Measurements from ENCODE around the gene TRIOBP. TPM values are rescaled to one million over a fixed set of nuclear protein-coding genes. Genes with fewer than 3 reads are reported as not detected.

The TRIOBP gene, protein sequence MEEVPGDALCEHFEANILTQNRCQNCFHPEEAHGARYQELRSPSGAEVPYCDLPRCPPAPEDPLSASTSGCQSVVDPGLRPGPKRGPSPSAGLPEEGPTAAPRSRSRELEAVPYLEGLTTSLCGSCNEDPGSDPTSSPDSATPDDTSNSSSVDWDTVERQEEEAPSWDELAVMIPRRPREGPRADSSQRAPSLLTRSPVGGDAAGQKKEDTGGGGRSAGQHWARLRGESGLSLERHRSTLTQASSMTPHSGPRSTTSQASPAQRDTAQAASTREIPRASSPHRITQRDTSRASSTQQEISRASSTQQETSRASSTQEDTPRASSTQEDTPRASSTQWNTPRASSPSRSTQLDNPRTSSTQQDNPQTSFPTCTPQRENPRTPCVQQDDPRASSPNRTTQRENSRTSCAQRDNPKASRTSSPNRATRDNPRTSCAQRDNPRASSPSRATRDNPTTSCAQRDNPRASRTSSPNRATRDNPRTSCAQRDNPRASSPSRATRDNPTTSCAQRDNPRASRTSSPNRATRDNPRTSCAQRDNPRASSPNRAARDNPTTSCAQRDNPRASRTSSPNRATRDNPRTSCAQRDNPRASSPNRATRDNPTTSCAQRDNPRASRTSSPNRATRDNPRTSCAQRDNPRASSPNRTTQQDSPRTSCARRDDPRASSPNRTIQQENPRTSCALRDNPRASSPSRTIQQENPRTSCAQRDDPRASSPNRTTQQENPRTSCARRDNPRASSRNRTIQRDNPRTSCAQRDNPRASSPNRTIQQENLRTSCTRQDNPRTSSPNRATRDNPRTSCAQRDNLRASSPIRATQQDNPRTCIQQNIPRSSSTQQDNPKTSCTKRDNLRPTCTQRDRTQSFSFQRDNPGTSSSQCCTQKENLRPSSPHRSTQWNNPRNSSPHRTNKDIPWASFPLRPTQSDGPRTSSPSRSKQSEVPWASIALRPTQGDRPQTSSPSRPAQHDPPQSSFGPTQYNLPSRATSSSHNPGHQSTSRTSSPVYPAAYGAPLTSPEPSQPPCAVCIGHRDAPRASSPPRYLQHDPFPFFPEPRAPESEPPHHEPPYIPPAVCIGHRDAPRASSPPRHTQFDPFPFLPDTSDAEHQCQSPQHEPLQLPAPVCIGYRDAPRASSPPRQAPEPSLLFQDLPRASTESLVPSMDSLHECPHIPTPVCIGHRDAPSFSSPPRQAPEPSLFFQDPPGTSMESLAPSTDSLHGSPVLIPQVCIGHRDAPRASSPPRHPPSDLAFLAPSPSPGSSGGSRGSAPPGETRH (N-terminal part only)
- 13.9 to 24.8 TPM (median 22.2 TPM) in 3 replicates for polyA plus RNA-seq
- polyA plus RNA-seq (2011; ENCODE audit: low read depth) = 13.4 TPM
- 26.8 and 39.1 TPM in 2 replicates for polyA plus RNA-seq (2011; cell fraction: cytosol; rRNA removed)
- 30.6 and 44.1 TPM in 2 replicates for polyA plus RNA-seq (2011; cell fraction: nucleus; rRNA removed)
- 15.5 and 38.7 TPM in 2 replicates for polyA plus RNA-seq (2012; ENCODE audit: low replicate concordance)
- 50.2 to 63.3 TPM (median 53.9 TPM) in 3 replicates for polyA minus RNA-seq
- polyA minus RNA-seq (2011; cell fraction: cytosol; rRNA and poly(A)+ RNA removed) = 34.1 TPM
- polyA minus RNA-seq (2011; cell fraction: nucleus; rRNA and poly(A)+ RNA removed) = 32.4 and 33.1 TPM in 2 replicates

DNA sequence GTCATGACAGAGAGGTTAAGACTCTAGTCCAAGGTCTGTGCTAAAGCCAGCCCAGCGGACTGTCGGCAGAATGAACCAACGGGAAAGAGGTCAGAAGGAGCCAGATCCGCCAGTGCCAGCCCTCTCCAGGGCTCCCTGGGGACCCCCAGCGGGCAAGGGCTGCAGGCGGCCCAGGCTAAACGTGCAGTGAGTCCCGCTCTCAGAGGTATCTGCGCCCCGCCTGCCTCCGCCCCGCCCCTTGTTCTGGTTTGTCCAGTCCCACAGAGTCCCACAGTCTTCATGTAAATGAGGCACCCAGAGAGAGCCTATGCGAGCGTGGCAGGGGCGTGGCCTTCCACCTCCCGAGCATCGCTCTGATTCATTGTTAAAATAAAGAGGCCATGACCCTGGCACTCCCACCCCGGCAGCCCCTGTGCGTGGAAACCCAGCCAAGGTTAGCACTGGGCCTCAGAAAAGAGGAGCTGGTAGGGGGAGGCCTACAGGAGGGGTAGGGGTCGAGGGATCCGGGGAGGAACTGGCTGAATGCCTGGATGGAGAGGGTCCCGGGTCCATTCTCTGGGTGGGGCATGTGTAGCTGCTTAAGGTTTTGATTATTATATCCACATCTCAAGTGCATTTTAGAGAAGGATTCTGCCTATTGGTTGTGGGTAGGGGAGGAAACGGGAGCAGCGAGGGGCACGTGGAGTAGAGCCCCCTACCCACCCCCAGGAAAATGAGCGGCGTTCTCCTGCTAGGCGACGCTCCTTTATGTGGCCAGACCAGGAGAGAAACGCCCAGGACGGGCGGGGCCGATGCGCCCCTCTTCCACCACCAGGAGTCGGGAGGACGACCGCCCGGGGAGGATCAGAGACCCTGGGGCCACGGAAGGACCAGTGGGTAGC lies at the start of gene TRIOBP:
TSS of gene TRIOBP (plus strand) at position 392 of the 881 bp plus-strand sequence. CDS start 4,318 bp downstream, outside the sequence.
- FAIRE-seq (peak; percentile 79), DNase-seq (ENCODE audit: low read depth, low spot score) (peak; percentile 80)
- no peaks in the 10 kb centered on the region for H3K9me3 ChIP-seq (ENCODE audit: control insufficient read depth, low read depth, low read length)
- H4K20me1 ChIP-seq (ENCODE audit: control insufficient read depth, extremely low read depth, insufficient read depth, low read length) = peaks cover under 1% of the 10 kb centered on the region
- peak within 1 kb of the TSS; percentile 70 for H3K4me2 ChIP-seq (ENCODE audit: control insufficient read depth, extremely low read depth, insufficient read depth, low read depth, low read length)
- peaks cover 7% of the 10 kb centered on the region for H3K4me1 ChIP-seq (ENCODE audit: control insufficient read depth, extremely low read depth, insufficient read depth, low read length)
- peak within 1 kb of the TSS in 1 of 3 experiments; percentile 36 for H3K4me3 ChIP-seq (ENCODE audit: control insufficient read depth in 2 of 3, extremely low read depth in 1 of 3, insufficient read depth in 2 of 3, low read depth in 1 of 3, low read length in 3 of 3)
- H2AFZ ChIP-seq (ENCODE audit: control insufficient read depth, low read length) = no peak within 1 kb of the TSS
- dilution Hi-C loops (cut with MboI; ENCODE audit: extremely low pct_ligation_motif_present, low sequenced_read_pairs) = no loop called here
- no peaks in the 10 kb centered on the region for H3K79me2 ChIP-seq (ENCODE audit: control insufficient read depth, insufficient read depth, low read length)
- H3K27ac ChIP-seq (ENCODE audit: control insufficient read depth, insufficient read depth, low read length) = no peak within 1 kb of the TSS
- no peaks in the 10 kb centered on the region for H3K9me1 ChIP-seq (ENCODE audit: control insufficient read depth, extremely low read depth, insufficient read depth, low read length)
- no peak for TF ChIP-seq EZH2 (IDR thresholded peaks at IDR 0.05; ENCODE audit: low read length)
- TF ChIP-seq, protein P1, sequence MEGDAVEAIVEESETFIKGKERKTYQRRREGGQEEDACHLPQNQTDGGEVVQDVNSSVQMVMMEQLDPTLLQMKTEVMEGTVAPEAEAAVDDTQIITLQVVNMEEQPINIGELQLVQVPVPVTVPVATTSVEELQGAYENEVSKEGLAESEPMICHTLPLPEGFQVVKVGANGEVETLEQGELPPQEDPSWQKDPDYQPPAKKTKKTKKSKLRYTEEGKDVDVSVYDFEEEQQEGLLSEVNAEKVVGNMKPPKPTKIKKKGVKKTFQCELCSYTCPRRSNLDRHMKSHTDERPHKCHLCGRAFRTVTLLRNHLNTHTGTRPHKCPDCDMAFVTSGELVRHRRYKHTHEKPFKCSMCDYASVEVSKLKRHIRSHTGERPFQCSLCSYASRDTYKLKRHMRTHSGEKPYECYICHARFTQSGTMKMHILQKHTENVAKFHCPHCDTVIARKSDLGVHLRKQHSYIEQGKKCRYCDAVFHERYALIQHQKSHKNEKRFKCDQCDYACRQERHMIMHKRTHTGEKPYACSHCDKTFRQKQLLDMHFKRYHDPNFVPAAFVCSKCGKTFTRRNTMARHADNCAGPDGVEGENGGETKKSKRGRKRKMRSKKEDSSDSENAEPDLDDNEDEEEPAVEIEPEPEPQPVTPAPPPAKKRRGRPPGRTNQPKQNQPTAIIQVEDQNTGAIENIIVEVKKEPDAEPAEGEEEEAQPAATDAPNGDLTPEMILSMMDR (optimal IDR thresholded peaks at IDR 0.05 in 1 of 3, IDR thresholded peaks at IDR 0.05 in 1 of 3, conservative IDR thresholded peaks at IDR 0.05 in 1 of 3; ENCODE audit: extremely low read depth in 1 of 3, insufficient read depth in 2 of 3, low read length in 3 of 3) = peak; percentile 21 to 58 (median 32)
- H3K9ac ChIP-seq (ENCODE audit: control insufficient read depth, extremely low read depth, insufficient read depth, low read length) = no peak within 1 kb of the TSS
- H3K27me3 ChIP-seq (ENCODE audit: control insufficient read depth, extremely low read depth, insufficient read depth, low read length) = no peaks in the 10 kb centered on the region
- peaks cover 10 to 12% of the 10 kb centered on the region in 2 experiments for H3K36me3 ChIP-seq (ENCODE audit: control insufficient read depth in 2 of 2, extremely low read depth in 1 of 2, insufficient read depth in 2 of 2, low read length in 2 of 2)
